Activated B cell treated with CpG ODN at 0.5 μM for 24 hours (primary cell): ENCODE data around the gene TMEM123. TPM values are rescaled to one million over a fixed set of nuclear protein-coding genes. Genes with fewer than 3 reads are reported as not detected.

ENCODE experiments used
- ATAC-seq: fragments of 200-7000 bp; cut with Tn5 transposase; one replicate; pipeline ENCODE4 v1.10.0; 2021; ENCODE audit warnings: low read depth, mild to moderate bottlenecking, moderate library complexity
- CTCF ChIA-PET: fragments of 350-600 bp; sonication (Branson Sonifier 250); formaldehyde crosslinking; loops from one replicate; lab custom pipeline; 2021; ENCODE audit warnings: antibody characterized with exemption; lab: Charles Lee
- POLR2A ChIA-PET: fragments of 350-600 bp; sonication (Branson Sonifier 250); formaldehyde crosslinking; loops from one replicate; lab custom pipeline; 2021; ENCODE audit warnings: antibody characterized with exemption; lab: Charles Lee
- DNase-seq: peaks from one replicate; pipeline ENCODE4 v3.0.0; 2022
- H3K27ac Mint-ChIP-seq: one replicate; pipeline ENCODE4 v1.8.0; 2020; ENCODE audit warnings: mixed read lengths
- H3K27me3 Mint-ChIP-seq: one replicate; pipeline ENCODE4 v1.8.0; 2021; ENCODE audit warnings: mixed read lengths
- H3K36me3 Mint-ChIP-seq: one replicate; pipeline ENCODE4 v1.8.0; 2021; ENCODE audit warnings: low read depth, mixed read lengths
- H3K4me1 Mint-ChIP-seq: one replicate; pipeline ENCODE4 v1.8.0; 2021; ENCODE audit warnings: mixed read lengths
- H3K4me3 Mint-ChIP-seq: one replicate; pipeline ENCODE4 v1.8.0; 2020; ENCODE audit warnings: mild to moderate bottlenecking, mixed read lengths
- H3K9me3 Mint-ChIP-seq: one replicate; pipeline ENCODE4 v1.8.0; 2020; ENCODE audit warnings: mixed read lengths
- CTCF ChIP-seq: fragments of 200-600 bp; IDR thresholded peaks from one replicate; pipeline ENCODE4 v1.8.0; 2022; ENCODE audit warnings: antibody characterized with exemption, mild to moderate bottlenecking
- intact Hi-C: fragments of 100-400 bp; cut with micrococcal nuclease; formaldehyde crosslinking; loops from one replicate; pipeline ENCODE4 v1.15.1; 2024
- total RNA-seq: library from RNA; stranded (reverse); gene quantifications from 2 replicates; pipeline ENCODE4 v1.2.3, GENCODE V29; 2022

Gene TMEM123
- total RNA-seq, 1 donor from 2014 or later: 191 TPM

- ChIA-PET POLR2A (no interaction called here), CTCF (no interaction called here)
- DNase-seq (no peak), ATAC-seq (no peak)
- H3K4me3 Mint-ChIP-seq: no peak overlapping the region
- TF ChIP-seq CTCF: no peak
- H3K27me3 Mint-ChIP-seq: no peaks in the 10 kb centered on the region
- H3K9me3 Mint-ChIP-seq: no peaks in the 10 kb centered on the region
- H3K27ac Mint-ChIP-seq: no peak overlapping the region
- peaks cover 5% of the 10 kb centered on the region for H3K4me1 Mint-ChIP-seq
- intact Hi-C loops: no loop called here
- H3K36me3 Mint-ChIP-seq: no peaks in the 10 kb centered on the region
These were observed 32.6 kb upstream of the TMEM123 start for GRCh38 chr11:102485095-102485722.

GRCh38 chr11:102482433-102482832 lies 29.9 kb upstream of the TMEM123 start:
- Mint-ChIP-seq H3K36me3 (no peaks in the 10 kb centered on the region), H3K27ac (no peak overlapping the region), H3K9me3 (no peaks in the 10 kb centered on the region), H3K4me3 (no peak overlapping the region), H3K27me3 (no peaks in the 10 kb centered on the region), H3K4me1 (peaks cover 4% of the 10 kb centered on the region)
- intact Hi-C loops: no loop called here
- ATAC-seq (no peak), DNase-seq (no peak)
- ChIA-PET CTCF (no interaction called here), POLR2A (interaction anchor here (0.6 kb wide), 1 partner anchor 120 kb away, joined by 3 read pairs; no protein-coding TSS in a partner anchor)
- no peak for TF ChIP-seq CTCF

GRCh38 chr11:102479733-102480132 lies 27.2 kb upstream of the TMEM123 start:
- peaks cover 25% of the 10 kb centered on the region for H3K4me1 Mint-ChIP-seq
- TF ChIP-seq CTCF: no peak
- no peak overlapping the region for H3K27ac Mint-ChIP-seq
- H3K9me3 Mint-ChIP-seq: no peaks in the 10 kb centered on the region
- ATAC-seq: no peak
- H3K4me3 Mint-ChIP-seq: no peak overlapping the region
- POLR2A ChIA-PET: no interaction called here
- CTCF ChIA-PET: interaction anchor here (0.9 to 1.1 kb wide), 2 partner anchors 13 to 191 kb away, joined by 3 to 4 read pairs; no protein-coding TSS in a partner anchor
- H3K36me3 Mint-ChIP-seq: no peaks in the 10 kb centered on the region
- intact Hi-C loops: no loop called here
- DNase-seq: no peak
- no peaks in the 10 kb centered on the region for H3K27me3 Mint-ChIP-seq

DNA sequence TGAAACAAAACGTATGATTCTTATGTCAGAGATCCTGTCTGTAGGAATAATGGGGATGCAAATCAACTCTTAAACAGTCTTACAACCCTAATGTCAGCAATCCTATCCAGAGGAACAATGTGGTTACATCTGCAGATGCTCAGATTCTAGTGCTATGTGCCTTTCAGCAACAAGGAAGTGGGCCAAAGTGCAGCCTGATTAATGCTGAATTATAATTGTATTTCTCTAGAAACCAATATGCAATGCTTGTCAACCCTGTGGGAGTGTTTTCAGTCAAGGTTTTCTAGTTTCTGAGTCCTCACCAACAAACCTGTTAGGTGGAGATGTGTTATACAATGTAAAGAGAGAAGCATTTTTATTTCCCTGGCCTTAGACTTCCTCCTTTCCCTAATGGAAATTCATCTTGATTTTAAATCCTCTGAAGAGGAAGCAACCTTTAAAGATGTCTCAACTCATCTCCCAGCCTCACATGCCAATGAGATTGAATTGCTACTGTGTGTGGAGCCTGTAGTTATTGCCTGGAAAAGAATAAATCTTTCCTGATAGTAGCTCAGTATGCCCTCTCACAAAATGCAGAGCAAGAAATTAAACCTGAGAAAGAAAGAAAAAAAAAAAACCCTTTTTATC lies 26.2 kb upstream of the TMEM123 start:
- POLR2A ChIA-PET: interaction anchor here (0.7 kb wide), 1 partner anchor 74 kb away, joined by 3 read pairs; no protein-coding TSS in a partner anchor
- H3K36me3 Mint-ChIP-seq: no peaks in the 10 kb centered on the region
- H3K4me3 Mint-ChIP-seq: no peak overlapping the region
- no peaks in the 10 kb centered on the region for H3K9me3 Mint-ChIP-seq
- DNase-seq (no peak), ATAC-seq (no peak)
- peaks cover 35% of the 10 kb centered on the region for H3K4me1 Mint-ChIP-seq
- no peaks in the 10 kb centered on the region for H3K27me3 Mint-ChIP-seq
- no peak overlapping the region for H3K27ac Mint-ChIP-seq
- intact Hi-C loops: no loop called here
- TF ChIP-seq CTCF: no peak
- CTCF ChIA-PET: interaction anchor here (1.3 to 1.4 kb wide), 2 partner anchors 17 to 88 kb away, joined by 4 to 5 read pairs; no protein-coding TSS in a partner anchor

DNA sequence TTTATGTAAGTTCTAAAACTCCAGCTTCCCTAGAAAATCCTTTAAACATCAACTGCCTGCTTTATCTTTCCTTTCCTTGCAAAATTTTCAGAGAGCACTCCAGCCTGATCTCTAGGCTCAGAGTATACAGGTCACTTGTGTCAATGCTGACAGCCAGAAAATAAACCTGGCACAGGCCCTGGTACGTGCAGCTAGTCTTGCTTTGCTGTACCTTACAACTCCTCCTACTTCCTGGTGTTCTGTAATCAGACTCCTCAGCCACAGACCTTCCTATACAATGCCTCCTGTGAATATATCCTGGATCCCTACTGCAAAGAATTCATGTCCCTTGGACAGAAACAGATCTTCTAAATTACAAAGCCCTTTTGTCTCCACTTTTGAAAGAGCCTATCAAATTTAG lies 24.2 kb upstream of the TMEM123 start:
- POLR2A ChIA-PET: interaction anchor here (0.6 to 5.6 kb wide), 7 partner anchors 10 to 130 kb away, joined by 3 to 63 read pairs (median 4); partner anchors contain the start of genes BIRC2 and TMEM123
- ATAC-seq (no peak), DNase-seq (no peak)
- peak overlapping the region; percentile 17 for H3K4me3 Mint-ChIP-seq
- peak overlapping the region; percentile 65 for H3K27ac Mint-ChIP-seq
- no peaks in the 10 kb centered on the region for H3K27me3 Mint-ChIP-seq
- TF ChIP-seq CTCF: no peak
- CTCF ChIA-PET: interaction anchor here (1.3 to 2.0 kb wide), 4 partner anchors 19 to 136 kb away, joined by 5 to 11 read pairs (median 8); no protein-coding TSS in a partner anchor
- peaks cover 47% of the 10 kb centered on the region for H3K4me1 Mint-ChIP-seq
- H3K36me3 Mint-ChIP-seq: no peaks in the 10 kb centered on the region
- intact Hi-C loops: no loop called here
- H3K9me3 Mint-ChIP-seq: no peaks in the 10 kb centered on the region
